Skin of body (tissue), 3 donors: Measurements from ENCODE around the gene COL6A2. TPM values are rescaled to one million over a fixed set of nuclear protein-coding genes. Genes with fewer than 3 reads are reported as not detected.
"Not testable (repeated sequence)": the region's sequence is repeated elsewhere in the genome, so short reads cannot be mapped to it uniquely, and the experiment has no call there.

Experiments used
- DNase-seq: peaks from one replicate; lab custom pipeline; 2025; lab: John Stamatoyannopoulos, UW
- small RNA-seq: library from RNA; depleted of rRNA; stranded (forward); fragments of <200 nt; gene quantifications from one replicate; pipeline ENCODE3, GENCODE V24; 2014; ENCODE audit warnings: low replicate concordance
- total RNA-seq: library from RNA; depleted of rRNA; stranded (reverse); fragments of >200 nt; gene quantifications from one replicate; pipeline ENCODE4 v1.2.3, GENCODE V29; 2014

COL6A2 gene
- total RNA-seq, 1 donor from 2014 or later: 871 TPM

DNA sequence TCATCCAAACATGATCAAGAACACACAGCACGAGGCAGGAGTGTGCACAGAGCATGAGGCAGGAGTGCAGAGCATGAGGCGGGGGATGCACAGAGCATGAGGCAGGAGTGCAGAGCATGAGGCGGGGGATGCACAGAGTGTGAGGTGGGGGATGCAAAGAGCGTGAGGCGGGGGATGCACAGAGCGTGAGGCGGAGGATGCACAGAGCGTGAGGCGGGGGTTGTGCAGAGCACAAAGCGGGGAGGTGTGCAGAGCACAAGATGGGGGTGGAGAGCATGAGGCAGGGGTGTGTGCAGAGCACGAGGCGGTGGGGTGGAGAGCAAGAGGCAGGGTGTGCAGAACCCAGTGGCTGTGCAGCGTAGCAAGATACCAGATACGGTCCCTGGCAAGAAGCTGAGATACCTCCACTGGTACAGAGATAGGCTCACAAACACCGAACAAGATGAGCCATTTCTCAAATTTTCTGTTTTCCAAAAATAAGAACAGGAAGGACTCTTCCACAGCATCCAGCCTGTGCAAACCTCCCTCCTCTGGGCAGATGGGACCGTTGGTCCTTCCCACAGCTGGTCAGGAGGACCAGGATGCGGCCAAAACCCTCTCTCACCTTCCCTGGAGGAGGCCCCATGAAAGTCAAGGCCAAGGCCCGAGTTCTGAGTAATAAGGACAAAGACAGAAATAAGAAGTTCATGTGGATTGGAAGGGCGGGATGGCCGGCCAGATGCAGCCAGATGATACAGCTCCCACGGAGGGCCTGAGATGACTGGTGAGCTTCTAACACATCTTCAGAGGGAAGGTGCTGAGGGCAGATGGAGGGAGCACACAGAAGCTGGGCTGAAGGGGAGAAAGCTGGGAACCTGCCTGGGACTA lies 74.3 kb downstream of the COL6A2 start:
- DNase-seq: no peak

DNA sequence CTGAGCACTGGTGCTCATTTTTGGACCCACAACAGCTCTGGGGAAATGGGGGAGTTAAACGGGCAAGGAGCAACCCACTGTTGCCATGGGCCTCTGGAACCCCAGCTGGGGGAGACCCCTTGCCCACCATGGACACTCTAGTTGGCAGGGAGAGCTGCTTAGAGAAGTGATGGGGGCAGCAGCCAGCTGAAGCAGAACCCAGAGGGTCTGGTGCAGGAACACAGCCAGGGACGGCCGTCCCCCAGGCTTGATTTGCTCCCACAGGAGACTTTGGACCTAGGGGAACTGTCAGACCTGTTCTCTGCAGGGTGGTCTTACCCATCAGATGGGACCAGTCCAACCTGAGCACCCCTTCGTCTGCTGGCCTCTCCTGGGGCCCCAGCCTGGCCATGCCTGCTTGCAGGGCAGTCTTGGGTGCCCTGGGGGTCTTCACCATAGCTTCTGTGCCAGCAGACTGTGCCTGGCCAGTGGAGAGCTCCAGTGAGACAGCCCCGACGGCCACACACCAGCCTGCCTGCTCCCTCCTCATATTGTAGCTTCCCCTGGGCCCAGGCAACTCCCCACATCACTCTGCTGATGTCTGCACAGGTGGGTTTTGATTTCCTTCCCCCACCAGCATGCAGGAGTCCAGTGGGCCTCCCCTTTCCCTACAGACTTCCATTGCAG lies 75.1 kb downstream of the COL6A2 start:
- no peak for DNase-seq

DNA sequence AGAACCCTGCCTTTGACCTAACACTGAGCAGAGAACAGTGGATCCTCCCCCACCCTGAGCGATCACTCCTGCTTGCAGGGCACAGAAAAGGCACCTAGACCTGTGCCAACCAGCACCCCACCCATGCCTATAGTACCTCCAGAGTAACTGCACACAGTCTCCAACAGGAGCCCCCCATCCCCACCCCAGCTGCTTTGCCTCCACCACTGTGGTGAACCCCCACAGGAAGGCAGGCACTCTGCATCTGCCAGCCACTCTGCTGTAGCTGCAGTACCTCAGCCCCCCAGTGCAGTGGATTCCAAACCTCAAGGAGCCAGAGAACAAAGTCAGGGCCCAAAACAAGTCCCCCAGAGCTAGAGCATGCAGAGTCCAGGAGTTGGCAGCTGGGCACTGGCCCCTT lies 75.7 kb downstream of the COL6A2 start:
- no peak for DNase-seq

DNA sequence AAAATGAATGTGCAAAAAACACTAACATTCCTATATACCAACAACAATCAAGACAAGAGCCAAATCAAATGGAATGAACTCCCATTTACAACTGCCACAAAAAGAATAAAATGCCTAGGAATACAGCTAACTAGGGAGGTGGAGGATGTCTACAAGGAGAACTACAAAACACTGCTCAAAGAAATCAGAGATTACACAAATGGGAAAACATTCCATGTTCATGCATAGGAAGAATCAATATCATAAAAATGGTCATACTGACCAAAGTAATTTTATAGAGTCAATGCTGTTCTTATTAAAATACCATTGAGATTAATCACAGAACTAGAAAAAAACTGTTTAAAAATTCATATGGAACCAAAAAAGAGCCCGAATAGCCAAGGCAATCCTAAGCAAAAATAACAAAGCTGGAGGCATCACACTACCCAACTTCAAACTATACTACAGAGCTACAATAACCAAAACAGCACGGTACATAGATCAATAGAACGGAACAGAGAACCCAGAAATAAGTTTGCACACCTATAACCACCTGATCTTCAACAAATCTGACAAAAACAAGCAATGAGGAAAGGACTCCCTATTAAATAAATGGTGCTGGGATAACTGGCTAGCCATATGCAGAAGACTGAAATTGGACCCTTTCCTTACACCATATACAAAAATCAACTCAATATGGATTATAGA lies 78.7 kb downstream of the COL6A2 start:
- not testable (repeated sequence) for DNase-seq

DNA sequence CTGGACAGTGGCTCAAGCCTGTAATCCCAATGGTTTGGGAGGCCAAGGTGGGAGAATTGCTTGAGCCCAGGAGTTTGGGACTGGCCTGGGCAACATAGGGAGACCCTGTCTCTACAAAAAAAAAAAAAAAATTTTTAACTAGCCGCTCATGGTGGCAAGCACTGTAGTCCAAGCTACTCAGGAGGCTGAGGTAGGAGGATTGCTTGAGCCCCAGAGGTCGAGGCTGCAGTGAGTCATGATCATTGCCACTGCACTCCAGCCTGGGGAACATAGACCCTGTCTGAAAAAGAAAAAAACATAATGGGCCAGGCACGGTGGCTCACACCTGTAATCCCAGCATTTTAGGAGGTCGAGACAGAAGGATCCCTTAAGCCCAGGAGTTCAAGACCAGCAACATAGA lies 81.0 kb downstream of the COL6A2 start:
- no peak for DNase-seq

Small RNA genes lying within 50 kb of the gene (small RNA-seq; reads per million reads assigned to genes)
- gene PSMA6P3: not detected

Other genes starting within 250 kb of the COL6A2 start
- 545 TPM for gene COL6A1, start 116.3 kb upstream of the COL6A2 start, total RNA-seq
- gene FTCD, start 57.5 kb downstream of the COL6A2 start, total RNA-seq: 0.20 TPM
- gene SPATC1L, start 86.3 kb downstream of the COL6A2 start, total RNA-seq: 5.2 TPM
- 59.4 TPM for gene LSS, start 130.7 kb downstream of the COL6A2 start, total RNA-seq
- 83.8 TPM for gene MCM3AP, start 187.5 kb downstream of the COL6A2 start, total RNA-seq
- 13.0 TPM for gene YBEY, start 188.2 kb downstream of the COL6A2 start, total RNA-seq
- 4.1 TPM for gene C21orf58, start 225.8 kb downstream of the COL6A2 start, total RNA-seq
- gene PCNT, start 226.0 kb downstream of the COL6A2 start, total RNA-seq: 27.8 TPM